ENCODE results near the gene OR2G6.

DNA sequence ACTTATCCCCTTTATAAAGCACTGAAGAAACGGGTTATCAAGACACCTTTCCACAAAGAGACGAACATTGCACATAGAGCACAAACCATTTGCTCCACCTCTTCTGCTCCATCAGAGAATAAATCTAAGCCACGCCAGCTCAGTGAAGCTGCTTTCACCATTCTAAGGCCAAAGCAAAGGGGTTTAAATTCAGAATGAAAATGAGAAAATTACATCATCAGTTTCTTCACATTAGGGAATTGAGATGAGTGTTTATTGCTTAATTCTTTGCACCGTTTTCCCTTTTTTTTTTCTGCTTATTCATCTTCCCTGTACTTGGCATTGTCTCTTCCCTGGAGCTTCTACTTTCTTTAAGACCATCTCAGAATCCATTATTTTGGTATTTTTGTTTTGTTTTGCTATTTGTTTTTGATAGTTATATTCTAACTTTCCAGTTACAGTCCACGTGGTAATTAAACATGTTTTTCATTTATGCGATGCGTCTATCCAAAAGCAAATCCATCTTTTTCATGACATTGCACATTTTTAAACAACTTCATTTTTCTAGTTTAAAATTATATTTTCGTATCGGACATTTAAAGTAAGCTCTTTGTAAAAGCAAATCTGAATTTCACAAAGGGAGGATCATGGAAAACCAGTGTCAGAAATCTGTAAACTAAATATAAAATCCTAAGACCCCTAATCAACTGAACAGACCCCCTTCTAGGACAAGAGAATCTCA lies 68.5 kb downstream of the OR2G6 start:
- no peak for TF ChIP-seq GATA2 (IDR thresholded peaks at IDR 0.05; ENCODE audit: low read depth, low read length)
- no peak for TF ChIP-seq GATA3 (IDR thresholded peaks at IDR 0.05; ENCODE audit: low read depth, low read length)
